ENCODE data around the gene TNFRSF25. TPM values are rescaled to one million over a fixed set of nuclear protein-coding genes. Genes with fewer than 3 reads are reported as not detected.

Gene TNFRSF25
- total and polyA plus RNA-seq, 2 of the 8 experiments (the other 6 are each of a cell fraction or from before 2014, with no cell fraction given): 10.7 to 19.5 TPM

- Histone ChIP-seq H2AFZ (ENCODE audit: low read length) (no peak overlapping the region), H2BK5ac (ENCODE audit: low read depth, low read length) (no peak overlapping the region), H2BK15ac (ENCODE audit: low read length) (no peak overlapping the region), H3K23ac (ENCODE audit: insufficient read length) (no peak overlapping the region), H3K9me3 (ENCODE audit: insufficient read depth in 2 of 2, low read depth in 1 of 2, low read length in 1 of 2) (no peaks in the 10 kb centered on the region), H3K4me1 (replicated peaks in 1 of 4; ENCODE audit: control insufficient read depth in 3 of 4, insufficient read depth in 4 of 4, low read length in 3 of 4) (no peaks in the 10 kb centered on the region; a peak in 1 of 7 replicates), H4K5ac (ENCODE audit: insufficient read length, low read depth, low read length) (no peak overlapping the region), H3K4me3 (ENCODE audit: extremely low read depth in 1 of 4, insufficient read depth in 2 of 4, low read depth in 3 of 4, low read length in 4 of 4) (no peak overlapping the region), H2AK5ac (ENCODE audit: low read depth, low read length) (no peak overlapping the region), H3K14ac (ENCODE audit: insufficient read length) (no peak overlapping the region), H4K8ac (ENCODE audit: extremely low read depth, insufficient read depth, low read length) (peak overlapping the region; percentile 71), H3K4me2 (ENCODE audit: insufficient read depth in 1 of 2, low read depth in 2 of 2, low read length in 2 of 2) (no peak overlapping the region), H3K79me1 (ENCODE audit: low read depth, low read length) (no peaks in the 10 kb centered on the region; the same call in 1 of the 2 replicates), H2BK120ac (replicated peaks; ENCODE audit: low read depth, low read length) (no peak overlapping the region), H3K4ac (replicated peaks; ENCODE audit: insufficient read length, low read depth, low read length) (no peak overlapping the region), H3K27ac (ENCODE audit: low read depth, low read length) (no peak overlapping the region), H2BK12ac (ENCODE audit: low read depth, low read length) (no peak overlapping the region), H3K9ac (replicated peaks in 1 of 4; ENCODE audit: extremely low read depth in 1 of 4, low read depth in 3 of 4, low read length in 3 of 4) (no peak overlapping the region), H3K56ac (replicated peaks; ENCODE audit: insufficient read length, low read depth, low read length) (no peak overlapping the region), H2BK20ac (ENCODE audit: low read length) (no peak overlapping the region), H3K36me3 (ENCODE audit: control insufficient read depth in 2 of 4, insufficient read depth in 4 of 4, low read length in 3 of 4) (no peaks in the 10 kb centered on the region), H3K79me2 (ENCODE audit: control insufficient read depth in 1 of 2, insufficient read depth in 2 of 2, low read length in 2 of 2) (no peaks in the 10 kb centered on the region), H3K27me3 (replicated peaks in 1 of 4; ENCODE audit: control insufficient read depth in 3 of 4, extremely low read depth in 1 of 4, insufficient read depth in 3 of 4, low read length in 3 of 4) (peaks cover 0 to 3% (median 1%) of the 10 kb centered on the region in 4 experiments; a peak in 3 of 7 replicates), H3K23me2 (ENCODE audit: low read depth, low read length) (no peaks in the 10 kb centered on the region), H3K18ac (ENCODE audit: extremely low read depth, low read length) (no peak overlapping the region; the same call in 1 of the 2 replicates), H4K91ac (replicated peaks; ENCODE audit: insufficient read length, low read length) (no peak overlapping the region), H4K20me1 (replicated peaks in 1 of 2; ENCODE audit: control insufficient read depth in 1 of 2, insufficient read depth in 2 of 2, low read length in 2 of 2) (no peaks in the 10 kb centered on the region)
- no peak for DNase-seq (ENCODE audit: low read depth in 1 of 2, low spot score in 2 of 2)
- FAIRE-seq: no peak
- POLR2A ChIA-PET (ENCODE audit: partially characterized antibody): interaction anchor here (0.7 to 3.0 kb wide), 4 partner anchors 8 to 16 kb away, joined by 3 to 7 read pairs (median 5); partner anchors contain the start of gene PLEKHG5
- WGBS, 2 experiments (ENCODE audit: extremely low coverage in 1 of 2, insufficient coverage in 1 of 2, insufficient read length in 1 of 2, insufficient replicate concordance in 2 of 2, low coverage in 1 of 2, low lambda C conversion rate in 2 of 2, missing lambda C conversion rate in 1 of 2): 82% methylated on average over 16 of the region's 20 CpGs; no CpG with 5 or more reads in 1 of the 2 experiments
- CTCF ChIA-PET (ENCODE audit: partially characterized antibody): interaction anchor here (0.6 to 10.2 kb wide), 10 partner anchors 8 to 100 kb away, joined by 3 to 107 read pairs (median 3); partner anchors contain the start of gene PLEKHG5
- TF ChIP-seq RXRA (IDR thresholded peaks at IDR 0.05; ENCODE audit: insufficient read depth, low read depth, low read length) (no peak), RFX5 (IDR thresholded peaks at IDR 0.05; ENCODE audit: borderline replicate concordance, low read depth, low read length) (no peak), SP2 (IDR thresholded peaks at IDR 0.05; ENCODE audit: low read length) (no peak), CHD1 (IDR thresholded peaks at IDR 0.05; ENCODE audit: low read depth, low read length) (no peak), SAP30 (IDR thresholded peaks at IDR 0.05; ENCODE audit: insufficient read depth, insufficient replicate concordance, low read length) (no peak), YY1 (IDR thresholded peaks at IDR 0.05; ENCODE audit: low read depth, low read length) (no peak), SIN3A (conservative IDR thresholded peaks at IDR 0.05 in 1 of 2, IDR thresholded peaks at IDR 0.05 in 1 of 2; ENCODE audit: low read depth in 1 of 2, low read length in 2 of 2) (no peak), BRCA1 (IDR thresholded peaks at IDR 0.05; ENCODE audit: low read depth, low read length) (no peak), RAD21 (IDR thresholded peaks at IDR 0.05 in 1 of 2, conservative IDR thresholded peaks at IDR 0.05 in 1 of 2; ENCODE audit: low read depth in 2 of 2, low read length in 2 of 2) (no peak), TAF1 (IDR thresholded peaks at IDR 0.05; ENCODE audit: low read depth, low read length) (no peak), EP300 (IDR thresholded peaks at IDR 0.05; ENCODE audit: borderline replicate concordance in 1 of 2, low read depth in 2 of 2, low read length in 2 of 2) (no peak)
These were observed 38.1 kb upstream of the TNFRSF25 start for GRCh38 chr1:6503884-6504602.

Data from H1 (cell line).